ENCODE results near the gene PRMT3. TPM values are rescaled to one million over a fixed set of nuclear protein-coding genes. Genes with fewer than 3 reads are reported as not detected.

Gene PRMT3
- total RNA-seq, 2 donors from 2014 or later: 7.9 to 11.9 TPM

- Histone ChIP-seq H3K36me3 (no peaks in the 10 kb centered on the region), H3K4me1 (no peaks in the 10 kb centered on the region), H3K4me3 (no peak overlapping the region), H3K9me3 (peaks cover 0 to 15% of the 10 kb centered on the region in 2 donors), H3K27me3 (no peaks in the 10 kb centered on the region), H3K27ac (no peak overlapping the region)
- TF ChIP-seq CTCF (IDR thresholded peaks at IDR 0.05): no peak
- DNase-seq (ENCODE audit: low spot score): no peak
Observed at GRCh38 chr11:20535271-20535881, 147.9 kb downstream of the PRMT3 start.

DNA sequence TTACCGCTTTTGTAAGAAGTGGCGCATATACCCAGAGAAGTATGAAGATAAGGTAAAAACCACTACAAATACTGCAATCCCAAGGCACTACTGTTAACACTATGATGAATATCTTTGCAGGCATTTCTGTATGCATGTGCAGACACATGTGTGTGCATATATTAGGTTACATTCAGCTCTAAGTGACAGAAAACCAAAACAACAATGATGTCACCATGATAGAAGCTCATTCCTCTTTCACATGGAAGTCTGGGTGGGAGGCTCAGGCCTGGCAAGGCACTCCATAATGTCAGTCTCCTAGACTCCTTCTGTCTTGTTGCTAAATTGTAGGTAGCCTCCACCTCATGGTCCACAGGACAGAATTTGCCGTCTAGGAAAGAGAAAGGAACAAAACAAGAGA, 148.8 kb downstream of the PRMT3 start:
- Histone ChIP-seq H3K9me3 (peaks cover 0 to 15% of the 10 kb centered on the region in 2 donors), H3K36me3 (no peaks in the 10 kb centered on the region), H3K4me3 (no peak overlapping the region), H3K4me1 (no peaks in the 10 kb centered on the region), H3K27me3 (no peaks in the 10 kb centered on the region), H3K27ac (no peak overlapping the region)
- no peak for DNase-seq (ENCODE audit: low spot score)
- TF ChIP-seq CTCF (IDR thresholded peaks at IDR 0.05): no peak

DNA sequence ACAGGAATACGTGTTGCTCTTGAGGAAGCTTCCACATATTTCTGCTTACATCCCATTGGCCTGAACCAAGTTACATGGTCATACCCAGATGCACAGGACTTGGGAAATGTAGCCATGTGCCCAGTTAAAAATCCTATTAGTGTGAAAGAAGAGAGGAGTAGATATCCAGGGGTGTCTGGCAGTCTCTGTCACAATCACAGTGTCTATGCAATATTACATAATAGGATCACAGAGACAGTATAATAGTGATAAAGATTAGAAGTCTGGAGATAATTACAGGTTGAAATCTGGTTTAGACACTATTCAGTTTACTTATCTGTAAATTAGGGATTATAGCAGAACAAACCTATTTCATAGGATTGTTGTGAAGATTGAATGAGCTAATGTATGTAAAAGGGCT, 149.3 kb downstream of the PRMT3 start:
- no peaks in the 10 kb centered on the region for H3K36me3 ChIP-seq
- TF ChIP-seq CTCF (IDR thresholded peaks at IDR 0.05): no peak
- H3K27me3 ChIP-seq: no peaks in the 10 kb centered on the region
- peaks cover 0 to 15% of the 10 kb centered on the region in 2 donors for H3K9me3 ChIP-seq
- no peak overlapping the region for H3K4me3 ChIP-seq
- H3K27ac ChIP-seq: no peak overlapping the region
- no peak for DNase-seq (ENCODE audit: low spot score)
- H3K4me1 ChIP-seq: no peaks in the 10 kb centered on the region

- no peak for TF ChIP-seq CTCF (IDR thresholded peaks at IDR 0.05)
- Histone ChIP-seq H3K4me1 (no peaks in the 10 kb centered on the region), H3K27ac (no peak overlapping the region), H3K36me3 (no peaks in the 10 kb centered on the region), H3K9me3 (peaks cover 0 to 15% of the 10 kb centered on the region in 2 donors), H3K4me3 (no peak overlapping the region), H3K27me3 (no peaks in the 10 kb centered on the region)
- no peak for DNase-seq (ENCODE audit: low spot score)
Observed at GRCh38 chr11:20541503-20541902, 154.0 kb downstream of the PRMT3 start.

GRCh38 chr11:20544603-20545237, 157.2 kb downstream of the PRMT3 start:
- no peak for TF ChIP-seq CTCF (IDR thresholded peaks at IDR 0.05)

More at GRCh38 chr11:20544603-20545237, 157.2 kb downstream of the PRMT3 start:
- H3K9me3 ChIP-seq: no peaks in the 10 kb centered on the region
- no peak for DNase-seq (ENCODE audit: low spot score)
- H3K4me3 ChIP-seq: no peak overlapping the region
- no peaks in the 10 kb centered on the region for H3K4me1 ChIP-seq
- H3K36me3 ChIP-seq: no peaks in the 10 kb centered on the region
- H3K27ac ChIP-seq: no peak overlapping the region
- no peaks in the 10 kb centered on the region for H3K27me3 ChIP-seq
